ENCODE data around the gene PLSCR4. TPM values are rescaled to one million over a fixed set of nuclear protein-coding genes. Genes with fewer than 3 reads are reported as not detected.

PLSCR4 gene
- total RNA-seq, 1 experiment from 2014 or later: 4.1 TPM

- DNase-seq (ENCODE audit: low read depth): no peak
These were observed 55.9 kb downstream of the PLSCR4 start for GRCh38 chr3:146195030-146195429.

GRCh38 chr3:146191051-146191450 lies 59.9 kb downstream of the PLSCR4 start:
- DNase-seq (ENCODE audit: low read depth): no peak

- peak; percentile 69 for DNase-seq (ENCODE audit: low read depth)
These were observed 61.3 kb downstream of the PLSCR4 start for GRCh38 chr3:146189519-146190173.

- peak; percentile 39 for DNase-seq (ENCODE audit: low read depth)
These were observed 63.5 kb downstream of the PLSCR4 start for GRCh38 chr3:146187334-146187950.

- DNase-seq (ENCODE audit: low read depth): peak; percentile 62
These were observed 66.5 kb downstream of the PLSCR4 start for GRCh38 chr3:146184241-146185015.

GRCh38 chr3:146181216-146181615 lies 69.7 kb downstream of the PLSCR4 start:
- no peak for DNase-seq (ENCODE audit: low read depth)

GRCh38 chr3:146180376-146180775 lies 70.5 kb downstream of the PLSCR4 start:
- no peak for DNase-seq (ENCODE audit: low read depth)

GRCh38 chr3:146178006-146178689 lies 72.8 kb downstream of the PLSCR4 start:
- DNase-seq (ENCODE audit: low read depth): no peak

- DNase-seq (ENCODE audit: low read depth): no peak
These were observed 73.4 kb downstream of the PLSCR4 start for GRCh38 chr3:146177519-146177918.

GRCh38 chr3:146177072-146177471 lies 73.8 kb downstream of the PLSCR4 start:
- DNase-seq (ENCODE audit: low read depth): peak; percentile 36

- DNase-seq (ENCODE audit: low read depth): no peak
These were observed 78.3 kb downstream of the PLSCR4 start for GRCh38 chr3:146172586-146172985.

- no peak for DNase-seq (ENCODE audit: low read depth)
These were observed 80.3 kb downstream of the PLSCR4 start for GRCh38 chr3:146170591-146170990.

- no peak for DNase-seq (ENCODE audit: low read depth)
These were observed 81.0 kb downstream of the PLSCR4 start for GRCh38 chr3:146169891-146170290.

- no peak for DNase-seq (ENCODE audit: low read depth)
These were observed 84.1 kb downstream of the PLSCR4 start for GRCh38 chr3:146166826-146167225.

- DNase-seq (ENCODE audit: low read depth): peak; percentile 93
These were observed 84.5 kb downstream of the PLSCR4 start for GRCh38 chr3:146166415-146166821.

GRCh38 chr3:146165877-146166276 lies 85.0 kb downstream of the PLSCR4 start:
- DNase-seq (ENCODE audit: low read depth): no peak

GRCh38 chr3:146164971-146165769 lies 85.7 kb downstream of the PLSCR4 start:
- DNase-seq (ENCODE audit: low read depth): peak; percentile 76

GRCh38 chr3:146164506-146164905 lies 86.4 kb downstream of the PLSCR4 start:
- no peak for DNase-seq (ENCODE audit: low read depth)

GRCh38 chr3:146164071-146164470 lies 86.8 kb downstream of the PLSCR4 start:
- no peak for DNase-seq (ENCODE audit: low read depth)

GRCh38 chr3:146163584-146163983 lies 87.3 kb downstream of the PLSCR4 start:
- peak; percentile 93 for DNase-seq (ENCODE audit: low read depth)

- no peak for DNase-seq (ENCODE audit: low read depth)
These were observed 88.3 kb downstream of the PLSCR4 start for GRCh38 chr3:146162561-146162960.

Measured in LHCN-M2 (cell line).